GM19324 (cell line): Measurements from ENCODE around the gene SQOR.
"Not testable (repeated sequence)": the region's sequence is repeated elsewhere in the genome, so short reads cannot be mapped to it uniquely, and the experiment has no call there.

Experiments used
- ATAC-seq: cut with Tn5 transposase; IDR thresholded peaks from one replicate; pipeline ENCODE4 v1.9.1; 2021; ENCODE audit warnings: mild to moderate bottlenecking, moderate library complexity; ENCODE audit not compliant: unreplicated experiment, low FRiP score

Gene SQOR

DNA sequence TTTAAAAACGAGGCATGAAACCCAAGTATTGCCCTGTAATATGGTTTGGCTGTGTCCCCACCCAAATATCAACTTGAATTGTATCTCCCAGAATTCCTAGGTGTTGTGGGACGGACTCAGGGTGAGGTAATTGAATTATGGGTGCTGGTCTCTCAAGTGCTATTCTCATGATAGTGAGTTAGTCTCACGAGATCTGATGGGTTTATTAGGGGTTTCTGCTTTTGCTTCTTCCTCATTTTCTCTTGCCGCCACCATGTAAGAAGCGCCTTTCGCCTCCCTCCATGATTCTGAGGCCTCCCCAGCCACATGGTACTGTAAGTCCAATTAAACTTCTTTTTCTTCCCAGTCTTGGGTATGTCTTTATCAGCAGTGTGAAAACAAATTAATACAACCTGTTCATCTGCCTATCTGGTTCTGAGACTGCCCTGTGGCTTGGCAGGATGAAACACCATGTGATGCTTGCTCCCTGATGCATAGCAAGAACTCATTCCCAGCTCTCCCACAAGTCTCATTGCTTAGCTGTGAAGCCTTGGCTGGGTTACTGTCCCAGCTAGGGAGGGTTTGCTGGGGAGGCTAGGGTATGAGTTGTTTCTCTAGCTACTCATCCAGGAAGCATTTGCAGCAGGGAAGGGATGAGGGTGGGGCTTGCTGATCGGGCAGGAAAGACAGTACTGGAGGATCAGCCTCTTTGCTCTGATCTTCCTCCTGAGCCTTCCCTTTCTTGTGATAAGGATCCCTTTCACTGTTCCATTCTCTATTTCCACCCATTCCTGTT lies 3.7 kb upstream of the SQOR start:
- no peak for ATAC-seq

DNA sequence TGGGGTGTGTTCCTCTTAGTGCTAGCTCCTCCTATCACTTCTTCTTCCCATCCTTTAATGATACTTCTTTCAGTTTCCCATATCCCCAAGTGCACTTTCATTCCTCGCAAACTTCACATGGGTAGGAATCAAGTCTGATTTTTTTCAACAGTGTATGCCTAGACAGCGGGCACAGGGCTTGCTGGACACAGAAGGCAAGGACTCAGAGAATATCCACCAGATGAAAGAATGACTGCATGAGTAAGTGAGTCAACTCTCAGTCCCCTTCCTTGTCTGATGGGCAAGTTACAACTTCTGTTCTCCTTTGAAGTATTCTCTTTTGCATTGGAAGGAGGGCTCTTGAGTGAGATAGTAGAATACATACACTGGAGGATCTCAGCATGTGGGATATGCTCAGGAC lies 3.1 kb upstream of the SQOR start:
- no peak for ATAC-seq

DNA sequence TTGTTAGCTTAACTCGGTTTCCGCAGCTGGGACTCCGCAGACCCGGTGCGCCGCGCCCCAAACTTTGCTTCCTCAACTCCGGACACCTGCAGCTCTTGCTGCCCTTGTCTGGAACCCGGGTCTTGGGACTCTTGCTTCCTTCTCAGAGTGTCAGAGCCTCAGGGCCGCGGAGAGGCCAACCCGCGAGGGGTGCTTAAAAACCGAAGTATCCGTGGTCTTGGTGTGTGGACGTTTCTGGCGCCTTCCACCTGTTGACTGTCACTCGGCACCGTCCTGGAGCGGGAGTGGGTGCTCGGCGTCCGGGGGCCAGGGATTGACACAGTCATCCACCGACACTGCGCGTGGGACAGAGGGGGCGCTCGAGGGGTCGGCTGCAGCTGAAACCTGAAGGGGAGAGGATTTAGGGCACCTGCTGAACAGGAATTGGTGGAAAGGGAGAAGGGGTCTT lies 386 bp downstream of the SQOR start:
- peak; percentile 55 for ATAC-seq

DNA sequence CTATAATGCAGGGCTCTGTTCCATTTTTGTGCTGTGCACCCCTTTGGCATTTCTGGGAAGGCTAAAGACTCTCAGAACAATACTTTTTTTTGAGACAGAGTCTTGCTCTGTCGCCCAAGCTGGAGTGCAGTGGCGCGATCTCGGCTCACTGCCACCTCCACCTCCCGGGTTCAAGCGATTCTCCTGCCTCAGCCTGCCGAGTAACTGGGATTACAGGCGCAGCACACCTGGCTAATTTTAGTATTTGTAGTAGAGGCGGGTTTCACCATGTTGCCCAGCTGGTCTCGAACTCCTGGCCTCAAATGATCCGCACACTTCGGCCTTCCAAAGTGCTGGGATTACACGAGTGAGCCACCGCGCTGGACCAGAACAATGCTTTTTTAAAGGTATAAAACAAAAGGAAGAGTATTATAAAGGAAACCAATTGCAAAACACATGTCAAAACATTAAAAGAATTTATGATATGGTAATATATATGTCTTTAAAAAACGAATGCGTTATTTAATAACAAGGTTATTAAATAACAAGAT lies 999 bp downstream of the SQOR start:
- ATAC-seq: no peak

DNA sequence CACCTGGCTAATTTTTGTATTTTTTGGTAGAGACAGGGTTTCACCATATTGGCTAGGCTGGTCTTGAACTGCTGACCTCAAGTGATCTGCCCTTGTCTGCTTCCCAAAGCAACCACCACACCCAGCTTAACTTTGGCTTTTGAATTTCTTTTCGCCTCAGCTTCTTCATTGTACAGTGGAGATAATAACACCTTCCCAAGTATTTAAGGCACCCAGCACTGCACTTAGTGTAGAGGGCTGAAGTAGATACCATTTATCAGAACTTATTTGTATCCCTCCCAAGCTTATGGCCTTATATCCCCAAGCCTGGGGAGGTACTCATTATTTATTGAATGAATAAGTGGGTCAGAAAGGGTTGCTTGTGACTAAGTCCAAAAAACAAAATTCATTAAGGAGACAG lies 2.3 kb downstream of the SQOR start:
- no peak for ATAC-seq

DNA sequence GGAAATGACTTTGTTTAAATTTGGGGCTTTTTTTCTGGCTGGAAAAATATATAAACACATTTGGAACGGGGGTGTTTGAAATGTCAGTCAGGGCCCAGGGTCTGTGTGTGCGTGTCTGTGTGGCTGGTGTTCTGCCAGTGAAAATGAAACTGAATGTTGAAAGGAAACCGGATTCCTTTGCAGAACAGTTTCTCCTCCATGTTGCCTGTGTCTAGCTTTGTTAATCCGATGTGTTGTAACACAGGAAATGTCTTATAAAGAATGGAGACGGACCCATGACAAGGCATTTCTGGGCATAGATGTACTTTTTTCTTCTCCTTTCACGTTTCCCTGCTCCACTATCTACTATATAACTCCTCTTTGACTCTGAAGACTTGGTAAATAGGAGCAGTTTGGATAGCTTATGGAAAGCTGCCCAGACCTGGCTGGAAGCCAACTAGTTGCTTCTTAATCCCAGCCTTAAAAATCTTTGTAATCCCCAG lies 2.8 kb downstream of the SQOR start:
- peak; percentile 26 for ATAC-seq

DNA sequence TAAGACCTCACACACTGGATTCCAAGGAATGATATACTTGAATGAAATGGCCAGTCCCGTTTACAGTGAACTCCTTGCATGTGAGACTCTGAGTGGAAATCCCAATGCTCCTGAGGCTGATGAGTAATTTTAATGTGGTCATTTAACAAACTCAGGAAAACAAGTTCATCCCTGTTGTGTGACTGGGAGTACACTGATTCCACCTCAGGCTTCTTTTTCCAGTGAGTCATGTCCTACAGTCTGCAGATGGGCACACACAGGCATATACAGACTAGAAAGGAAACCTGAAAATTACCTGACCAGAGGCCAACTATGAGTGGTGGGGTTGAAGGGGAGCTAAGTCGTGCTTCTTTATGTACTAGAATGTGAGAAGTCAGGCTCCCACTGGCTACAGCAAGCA lies 5.8 kb downstream of the SQOR start:
- ATAC-seq: no peak

DNA sequence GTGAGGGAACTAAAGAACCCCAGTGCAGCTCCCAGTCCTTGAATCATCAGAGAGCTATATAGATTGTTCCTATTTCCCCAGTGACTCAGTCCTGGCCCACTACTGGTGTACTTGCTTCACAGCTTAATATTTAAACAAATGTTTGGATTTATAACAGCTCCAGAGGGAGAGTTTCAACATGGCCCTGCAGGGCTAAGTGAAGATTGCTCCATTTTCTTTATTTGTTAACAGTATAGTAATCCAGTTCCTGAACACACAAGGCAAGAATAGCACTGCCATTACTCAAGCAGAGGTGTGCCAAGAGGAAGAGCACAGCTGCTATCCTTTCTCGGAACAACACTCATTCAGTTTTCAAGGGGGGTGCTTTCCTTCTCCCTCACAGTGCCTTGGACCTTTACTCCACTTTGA lies 6.5 kb downstream of the SQOR start:
- no peak for ATAC-seq

DNA sequence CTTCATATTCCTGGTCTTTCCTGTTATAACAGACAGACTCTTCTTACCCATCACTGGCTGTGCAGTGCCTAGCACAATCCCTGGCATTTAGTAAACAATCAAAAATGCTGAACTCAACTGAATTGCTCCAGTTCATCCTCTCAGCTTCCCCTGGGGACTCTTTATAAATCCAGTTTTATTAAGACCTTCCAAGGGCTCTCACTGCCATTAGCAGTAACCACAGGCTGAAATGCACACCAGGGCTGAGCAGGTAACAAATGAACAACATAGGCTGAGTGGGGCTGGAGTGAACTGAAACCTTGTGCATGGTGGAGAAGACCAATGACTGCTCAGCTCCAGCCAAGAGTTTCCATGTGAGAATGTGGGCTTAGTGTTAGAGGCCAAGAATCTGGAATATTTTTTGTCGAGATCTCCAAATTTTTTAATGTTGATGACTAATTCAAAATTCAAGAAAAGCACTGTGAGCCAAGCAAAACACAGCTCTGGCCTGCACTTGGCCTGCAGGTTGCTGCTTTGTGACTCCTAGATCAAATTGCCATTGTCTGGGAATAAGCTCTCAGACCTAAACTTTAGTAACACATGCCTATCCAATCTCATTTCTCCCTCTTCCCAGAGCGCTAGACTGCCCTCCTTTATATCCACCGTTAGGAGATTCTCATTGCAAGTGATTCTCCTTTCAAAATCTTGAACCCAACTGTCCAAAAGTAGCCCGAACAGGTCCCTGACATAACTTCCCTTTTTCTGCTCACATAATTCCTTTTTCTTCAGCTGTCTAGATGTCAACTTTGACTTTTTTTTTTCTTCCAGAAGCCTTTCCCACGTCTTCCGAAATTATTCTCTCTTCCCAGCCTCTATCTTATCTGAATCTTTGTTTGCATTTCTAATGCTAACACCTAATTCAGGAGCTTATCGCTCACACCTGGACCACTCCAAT lies 7.4 kb downstream of the SQOR start:
- no peak for ATAC-seq

DNA sequence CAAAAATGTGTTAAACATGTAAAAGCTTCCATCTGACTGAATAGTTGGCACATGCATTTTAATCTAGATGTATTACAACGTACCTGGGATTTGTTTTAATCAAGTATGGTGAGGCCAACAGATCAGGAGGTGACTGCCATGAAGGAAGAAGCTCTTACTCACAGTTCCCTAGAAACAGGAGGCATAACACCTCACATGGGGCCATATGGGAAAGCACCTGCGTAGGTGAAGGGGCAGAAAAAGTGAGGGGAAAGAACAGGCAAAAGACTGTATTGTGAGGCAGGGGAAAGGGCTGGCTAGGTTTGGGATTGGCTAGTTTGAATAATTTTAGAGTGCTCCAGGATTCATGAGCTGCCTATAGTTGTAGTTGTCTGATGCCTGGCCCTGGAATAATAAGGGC lies 9.6 kb downstream of the SQOR start:
- ATAC-seq: no peak

DNA sequence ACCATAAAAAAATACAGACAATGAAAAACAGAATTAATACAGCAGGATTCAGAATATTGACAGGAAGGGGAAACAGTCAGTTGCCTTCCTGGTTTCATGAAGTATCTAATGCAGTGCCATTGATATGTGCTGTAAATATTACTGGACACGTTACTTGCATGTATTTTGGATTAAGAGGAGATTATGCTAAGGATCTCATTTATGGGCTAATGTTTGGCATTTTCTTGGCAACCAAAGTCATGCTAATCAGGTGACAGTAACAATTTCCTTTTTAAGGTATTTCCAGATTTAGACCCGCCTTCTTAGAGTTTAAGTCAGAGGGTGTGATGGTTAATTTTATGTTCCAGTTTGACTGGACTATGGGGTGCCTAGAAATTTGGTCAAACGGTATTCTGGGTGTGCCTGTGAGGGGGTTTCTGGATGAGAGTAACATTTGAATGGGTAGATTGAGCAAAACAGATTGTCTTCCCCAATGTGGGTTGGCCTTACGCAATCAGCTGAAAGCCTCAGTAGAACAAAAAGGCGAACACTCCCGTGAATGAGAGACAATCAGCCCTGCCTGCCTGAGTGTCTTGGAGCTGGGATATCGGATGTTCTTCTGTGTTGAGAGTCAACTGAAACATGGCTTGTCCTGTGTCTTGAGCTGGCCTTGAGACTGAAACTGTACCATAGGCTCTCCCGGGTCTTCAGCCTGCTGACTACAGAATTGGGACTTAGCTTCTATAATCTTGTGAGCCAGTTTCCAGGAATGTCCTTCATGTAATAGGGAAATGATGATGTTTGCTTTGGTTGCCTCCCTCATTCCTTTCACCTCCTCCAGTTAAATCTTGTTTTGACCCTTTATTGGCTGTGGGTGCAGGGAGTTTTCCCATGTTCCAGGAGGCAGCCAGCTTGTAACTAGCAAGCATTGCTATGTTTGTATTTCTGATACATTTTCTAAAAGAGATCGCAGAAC lies 10.5 kb downstream of the SQOR start:
- ATAC-seq: no peak

DNA sequence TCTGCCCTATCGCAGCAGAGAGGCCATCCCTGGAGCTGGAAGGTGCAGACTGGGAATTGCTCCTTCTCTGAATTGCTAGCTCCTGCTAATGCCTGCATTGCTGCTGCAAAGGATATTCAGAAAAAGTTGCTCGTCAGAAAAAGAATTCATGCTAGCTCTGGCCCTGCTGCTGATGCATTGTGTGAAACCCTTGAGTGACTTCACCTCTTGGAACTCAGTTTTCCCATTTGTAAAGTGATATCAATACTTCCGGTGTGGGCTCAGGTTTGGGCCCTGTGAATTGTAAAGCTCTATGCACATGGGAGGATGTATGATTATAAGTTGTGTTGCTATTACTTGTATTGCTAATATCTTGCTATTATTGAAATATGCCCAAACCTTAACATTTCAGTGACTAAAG lies 11.4 kb downstream of the SQOR start:
- ATAC-seq: no peak

DNA sequence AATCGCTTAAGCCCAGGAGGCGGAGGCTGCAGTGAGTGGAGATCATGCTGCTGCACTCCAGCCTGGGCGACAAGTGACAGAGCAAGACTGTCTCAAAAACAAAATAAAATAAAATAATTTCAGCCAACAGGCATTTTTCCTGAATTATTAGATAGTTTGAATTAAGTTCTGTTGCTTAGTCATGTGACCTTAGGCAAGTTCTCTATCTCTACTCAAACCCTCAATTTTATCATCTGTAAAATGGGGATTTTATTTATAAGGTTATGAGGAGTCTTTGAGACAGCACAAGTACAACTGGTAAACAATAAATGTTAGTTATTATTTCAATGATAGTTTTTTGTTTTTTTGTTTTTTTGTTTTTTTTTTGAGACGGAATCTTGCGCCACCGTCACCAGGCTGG lies 13.0 kb downstream of the SQOR start:
- ATAC-seq: no peak

DNA sequence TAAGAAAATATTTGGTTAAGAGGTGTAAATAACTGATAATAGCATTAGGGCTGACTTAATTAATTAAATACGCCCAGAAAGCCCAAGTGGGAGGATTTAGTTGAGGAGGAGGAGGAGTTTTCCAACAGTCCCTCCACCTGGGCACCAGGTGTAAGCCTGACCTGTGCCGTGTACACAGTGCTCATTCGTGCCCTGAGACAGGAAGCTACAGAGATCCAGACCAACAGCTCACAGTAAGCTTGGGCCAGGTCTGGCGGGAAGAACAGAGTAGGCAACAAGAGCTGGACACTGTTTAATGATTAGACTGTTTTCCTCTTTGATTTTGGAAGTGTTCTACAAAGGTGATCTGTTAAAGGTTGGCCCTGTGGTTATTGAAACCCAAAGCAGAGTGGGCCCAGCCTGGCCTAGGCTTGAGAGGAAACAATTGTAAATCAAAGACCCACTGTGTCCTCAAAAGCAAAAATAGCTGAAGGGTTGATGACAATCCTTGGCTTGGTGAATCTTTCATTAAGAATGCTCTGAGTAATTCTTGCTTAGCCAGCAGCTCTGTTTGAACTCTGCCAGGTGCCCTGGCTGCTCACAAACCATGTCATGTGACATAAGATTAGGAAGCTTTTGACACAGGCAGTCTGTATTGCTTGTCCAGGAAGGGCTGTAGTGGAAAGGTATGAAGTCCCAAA lies 13.8 kb downstream of the SQOR start:
- no peak for ATAC-seq

DNA sequence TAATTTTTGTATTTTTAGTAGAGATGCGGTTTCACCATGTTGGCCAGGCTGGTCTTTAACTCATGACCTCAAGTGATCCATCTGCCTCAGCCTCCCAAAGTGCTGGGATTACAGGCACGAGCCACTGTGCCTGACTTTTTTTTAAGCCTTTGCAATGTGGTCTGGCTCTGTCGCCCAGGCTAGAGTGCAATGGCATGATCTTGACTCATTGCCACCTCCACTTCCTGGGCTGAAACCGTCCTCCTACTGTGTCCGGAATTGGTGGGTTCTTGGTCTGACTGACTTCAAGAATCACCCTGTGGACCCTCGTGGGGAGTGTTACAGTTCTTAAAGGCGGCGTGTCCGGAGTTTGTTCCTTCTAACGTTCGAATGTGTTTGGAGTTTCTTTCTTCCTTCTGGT lies 15.2 kb downstream of the SQOR start:
- ATAC-seq: not testable (repeated sequence)

DNA sequence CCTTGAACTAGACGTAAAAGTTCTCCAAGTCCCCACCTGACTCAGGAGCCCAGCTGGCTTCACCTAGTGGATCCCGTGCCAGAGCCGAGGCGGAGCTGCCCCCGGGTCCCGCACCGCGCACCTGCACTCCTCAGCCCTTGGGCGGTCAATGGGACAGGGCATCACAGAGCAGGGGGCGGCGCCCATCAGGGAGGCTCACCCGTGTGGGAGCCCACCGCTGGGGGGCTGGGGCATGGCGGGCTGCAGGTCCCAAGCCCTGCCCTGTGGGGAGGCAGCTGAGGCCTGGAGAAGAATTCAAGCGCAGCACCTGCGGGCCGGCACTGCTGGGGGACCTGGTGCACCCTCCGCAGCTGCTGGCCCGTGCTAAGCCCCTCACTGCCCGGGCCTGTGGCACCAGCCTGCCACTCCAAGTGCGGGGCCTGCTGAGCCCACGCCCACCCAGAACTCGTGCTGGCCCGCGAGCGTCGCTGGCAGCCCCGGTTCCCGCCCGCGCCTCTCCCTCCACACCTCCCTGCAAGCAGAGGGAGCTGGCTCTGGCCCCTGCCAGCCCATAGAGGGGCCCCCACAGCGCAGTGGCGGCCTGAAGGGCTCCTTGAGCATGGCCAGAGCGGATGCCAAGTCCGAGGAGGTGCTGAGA lies 16.2 kb downstream of the SQOR start:
- no peak for ATAC-seq

DNA sequence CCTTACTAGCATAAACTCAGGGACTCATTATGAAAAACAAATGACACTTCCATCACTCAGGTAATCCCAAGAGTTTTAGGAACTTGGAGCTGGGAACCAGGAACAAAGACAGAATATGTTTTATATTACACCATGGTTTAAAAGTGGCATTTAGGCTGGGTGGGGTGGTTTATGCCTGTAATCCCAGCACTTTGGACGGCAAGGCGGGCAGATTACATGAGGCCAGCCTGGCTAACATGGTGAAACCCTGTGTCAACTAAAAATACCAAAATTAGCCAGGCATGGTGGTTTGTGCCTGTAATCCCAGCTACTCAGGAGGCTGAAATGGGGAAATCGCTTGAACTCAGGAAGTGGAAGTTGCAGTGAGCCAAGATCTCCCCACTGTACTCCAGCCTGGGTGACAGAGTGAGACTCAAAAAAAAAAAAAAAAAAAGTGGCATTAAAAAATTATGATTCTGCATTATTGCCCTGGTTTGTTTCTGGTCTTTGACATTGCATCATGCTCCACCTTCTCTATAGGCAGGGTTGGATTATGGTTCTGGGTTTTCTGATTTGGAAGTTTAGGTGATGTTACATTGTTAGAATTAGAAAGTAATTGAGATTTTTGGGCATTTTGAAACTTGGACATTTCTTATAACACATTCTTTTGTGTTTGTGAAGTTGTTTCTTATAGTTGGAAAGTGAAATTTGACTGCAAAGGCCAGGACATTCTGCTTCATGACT lies 19.0 kb downstream of the SQOR start:
- ATAC-seq: no peak

DNA sequence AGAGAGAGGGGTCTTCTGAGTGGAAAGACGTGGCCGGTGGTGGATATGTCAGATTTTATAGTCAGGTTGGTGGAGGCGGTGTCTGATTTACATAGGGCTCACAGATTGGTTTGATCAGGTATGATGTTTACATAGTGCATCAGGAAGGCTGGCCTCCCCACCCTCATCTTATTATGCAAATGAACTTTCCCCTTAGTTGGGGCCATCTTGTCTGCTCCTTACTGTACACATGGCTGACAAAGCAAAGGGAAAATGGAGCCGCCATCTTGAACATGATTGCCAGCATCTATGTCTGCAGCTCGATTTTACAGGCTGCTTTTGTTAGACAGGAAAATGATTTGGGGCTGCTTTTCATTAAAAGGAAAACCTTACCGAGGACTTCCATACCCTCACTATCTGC lies 19.9 kb downstream of the SQOR start:
- no peak for ATAC-seq

DNA sequence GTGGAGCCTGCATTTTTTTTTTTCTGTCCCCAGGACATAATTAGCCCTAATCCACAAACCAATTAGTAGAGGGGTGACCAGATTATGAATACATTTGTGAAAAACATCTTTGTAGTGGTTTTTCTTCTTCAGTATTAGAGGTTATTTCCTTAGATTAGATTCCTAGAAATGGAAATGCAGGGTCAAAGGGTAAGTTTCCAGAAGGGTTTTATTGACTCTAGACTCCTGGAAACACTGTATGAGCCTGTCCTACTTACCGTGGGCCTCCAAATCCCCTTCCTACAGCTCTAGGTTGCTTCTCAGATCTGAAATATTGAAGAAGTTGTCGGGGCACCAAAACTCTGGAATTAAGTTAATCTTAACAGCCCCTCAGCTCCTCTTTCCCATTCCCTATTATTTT lies 22.4 kb downstream of the SQOR start:
- no peak for ATAC-seq
